ENCODE data around the gene MDFIC2. TPM values are rescaled to one million over a fixed set of nuclear protein-coding genes. Genes with fewer than 3 reads are reported as not detected.

MDFIC2 gene
- total and polyA plus RNA-seq, 2 donors (not counting 3 experiments of a cell fraction or from before 2014, with no cell fraction given), result not detected

GRCh38 chr3:70150599-70150998, 161.8 kb downstream of the MDFIC2 start:
- ChIA-PET CTCF (interaction anchor here (0.7 to 2.7 kb wide), 5 partner anchors 14 to 30 kb away, joined by 3 to 14 read pairs (median 3); no protein-coding TSS in a partner anchor), POLR2A (no interaction called here)
- H3K9me1 ChIP-seq (replicated peaks; ENCODE audit: control insufficient read depth, extremely low read depth, insufficient read depth, low read length), result no peaks in the 10 kb centered on the region
- no peak overlapping the region for H3K4me2 ChIP-seq (ENCODE audit: insufficient read depth, low read length)
- FAIRE-seq, result no peak
- H3K9me3 ChIP-seq (replicated peaks; ENCODE audit: control insufficient read depth, insufficient read depth, low read length), result no peaks in the 10 kb centered on the region
- no peaks in the 10 kb centered on the region for H4K20me1 ChIP-seq (replicated peaks; ENCODE audit: control insufficient read depth, extremely low read depth, insufficient read depth, low read length)
- DNase-seq (ENCODE audit: low read depth, low spot score), result no peak
- no TSS peak for BruUV-seq (replicated peaks)
- TF ChIP-seq CTCF (IDR thresholded peaks at IDR 0.05; ENCODE audit: extremely low read depth in 1 of 2, insufficient read depth in 1 of 2, low read depth in 1 of 2, low read length in 2 of 2), result no peak
- no peak for TF ChIP-seq JUN (IDR thresholded peaks at IDR 0.05; ENCODE audit: borderline replicate concordance, insufficient read depth, insufficient read length, low read depth)
- TF ChIP-seq FOS (IDR thresholded peaks at IDR 0.05; ENCODE audit: borderline replicate concordance, insufficient read depth, low read length), result no peak
- no peak for TF ChIP-seq MYC (IDR thresholded peaks at IDR 0.05; ENCODE audit: low read depth, low read length)
- no peak for TF ChIP-seq POLR2A (IDR thresholded peaks at IDR 0.05; ENCODE audit: low read depth, low read length)
- TF ChIP-seq MAX (IDR thresholded peaks at IDR 0.05; ENCODE audit: insufficient read depth, insufficient read length), result no peak
- TF ChIP-seq GATA2 (IDR thresholded peaks at IDR 0.05; ENCODE audit: insufficient read depth, insufficient read length, low read depth, low read length), result no peak
- no peak for TF ChIP-seq POLR2AphosphoS5 (IDR thresholded peaks at IDR 0.05; ENCODE audit: insufficient read depth, low read depth, low read length)
- TF ChIP-seq EZH2 (IDR thresholded peaks at IDR 0.05; ENCODE audit: borderline replicate concordance, low read depth, low read length, severe bottlenecking), result no peak
- no peaks in the 10 kb centered on the region for H3K27me3 ChIP-seq (ENCODE audit: control insufficient read depth in 2 of 2, insufficient read depth in 2 of 2, low read length in 2 of 2)
- H3K4me1 ChIP-seq (ENCODE audit: control insufficient read depth, extremely low read depth, insufficient read depth, low read length), result no peaks in the 10 kb centered on the region
- dilution Hi-C loops (cut with MboI; ENCODE audit: extremely low pct_ligation_motif_present, low sequenced_read_pairs) (no loop called here), intact Hi-C loops (cut with micrococcal nuclease) (no loop called here)
- no peak overlapping the region for H3K27ac ChIP-seq (ENCODE audit: insufficient read depth, low read depth, low read length)
- no peaks in the 10 kb centered on the region for H3K79me2 ChIP-seq (ENCODE audit: control insufficient read depth, insufficient read depth, low read length)
- no peak overlapping the region for H3K4me3 ChIP-seq (replicated peaks in 1 of 3; ENCODE audit: insufficient read depth in 1 of 3, low read depth in 1 of 3, low read length in 3 of 3)
- no peak overlapping the region for H2AFZ ChIP-seq (ENCODE audit: low read depth, low read length)
- no peak overlapping the region for H3K9ac ChIP-seq (replicated peaks; ENCODE audit: extremely low read depth, insufficient read depth, low read length)
- no peaks in the 10 kb centered on the region for H3K36me3 ChIP-seq (ENCODE audit: control insufficient read depth in 2 of 2, extremely low read depth in 1 of 2, insufficient read depth in 2 of 2, low read length in 2 of 2)
